HCT116 (cell line): ENCODE results near the gene ADAMTS1.

Experiments used
- CBX3 ChIP-seq: IDR thresholded peaks from 2 replicates; pipeline ENCODE4 v1.6.1; 2012; ENCODE audit warnings: low read depth
- EZH2 ChIP-seq: fragments of 200-600 bp; sonication (generic); IDR thresholded peaks from 2 replicates; pipeline ENCODE4 v1.6.1; 2017; ENCODE audit warnings: antibody characterized with exemption, mixed run types
- FOSL1 ChIP-seq: IDR thresholded peaks from 2 replicates; pipeline ENCODE4 v1.6.1; 2012; ENCODE audit warnings: low read depth
- POLR2AphosphoS5 ChIP-seq: IDR thresholded peaks from 2 replicates; pipeline ENCODE4 v1.6.1; 2011; ENCODE audit warnings: mild to moderate bottlenecking, low read depth, low read length, moderate library complexity
- RAD21 ChIP-seq: IDR thresholded peaks from 2 replicates; pipeline ENCODE4 v1.6.1; 2012; ENCODE audit warnings: low read depth, mild to moderate bottlenecking
- SP1 ChIP-seq: IDR thresholded peaks from 2 replicates; pipeline ENCODE4 v1.6.1; 2012; ENCODE audit warnings: low read depth
- ZFX ChIP-seq: fragments of 450-650 bp; IDR thresholded peaks from 2 replicates; pipeline ENCODE4 v1.6.1; 2017
- ZNF274 ChIP-seq: fragments of 200-500 bp; sonication (Bioruptor generic); IDR thresholded peaks from 2 replicates; pipeline ENCODE4 v1.6.1; 2014; ENCODE audit warnings: mild to moderate bottlenecking, low read depth, low read length, inconsistent platforms
- TF ChIP-seq, protein P1 (sequence below), 3 experiments: fragments of 200-600 bp in 1 of 3; sonication (generic) in 1 of 3; IDR thresholded peaks in 2 of 3; conservative IDR thresholded peaks in 1 of 3; 2 replicates each; pipeline ENCODE4 v1.5.1; 2012 to 2017; ENCODE audit warnings: low read depth in 2 of 3, low read length in 2 of 3, antibody characterized with exemption in 1 of 3, borderline replicate concordance in 1 of 3, control low read depth in 1 of 3, mild to moderate bottlenecking in 1 of 3, mixed read lengths in 1 of 3, mixed run types in 1 of 3, moderate library complexity in 1 of 3; ENCODE audit not compliant: insufficient read depth in 1 of 3
- TF ChIP-seq, protein P2 (sequence below): IDR thresholded peaks from 2 replicates; pipeline ENCODE4 v1.6.1; 2012; ENCODE audit warnings: low read depth
- TF ChIP-seq, protein P3 (sequence below): IDR thresholded peaks from 2 replicates; pipeline ENCODE4 v1.6.1; 2012

DNA sequence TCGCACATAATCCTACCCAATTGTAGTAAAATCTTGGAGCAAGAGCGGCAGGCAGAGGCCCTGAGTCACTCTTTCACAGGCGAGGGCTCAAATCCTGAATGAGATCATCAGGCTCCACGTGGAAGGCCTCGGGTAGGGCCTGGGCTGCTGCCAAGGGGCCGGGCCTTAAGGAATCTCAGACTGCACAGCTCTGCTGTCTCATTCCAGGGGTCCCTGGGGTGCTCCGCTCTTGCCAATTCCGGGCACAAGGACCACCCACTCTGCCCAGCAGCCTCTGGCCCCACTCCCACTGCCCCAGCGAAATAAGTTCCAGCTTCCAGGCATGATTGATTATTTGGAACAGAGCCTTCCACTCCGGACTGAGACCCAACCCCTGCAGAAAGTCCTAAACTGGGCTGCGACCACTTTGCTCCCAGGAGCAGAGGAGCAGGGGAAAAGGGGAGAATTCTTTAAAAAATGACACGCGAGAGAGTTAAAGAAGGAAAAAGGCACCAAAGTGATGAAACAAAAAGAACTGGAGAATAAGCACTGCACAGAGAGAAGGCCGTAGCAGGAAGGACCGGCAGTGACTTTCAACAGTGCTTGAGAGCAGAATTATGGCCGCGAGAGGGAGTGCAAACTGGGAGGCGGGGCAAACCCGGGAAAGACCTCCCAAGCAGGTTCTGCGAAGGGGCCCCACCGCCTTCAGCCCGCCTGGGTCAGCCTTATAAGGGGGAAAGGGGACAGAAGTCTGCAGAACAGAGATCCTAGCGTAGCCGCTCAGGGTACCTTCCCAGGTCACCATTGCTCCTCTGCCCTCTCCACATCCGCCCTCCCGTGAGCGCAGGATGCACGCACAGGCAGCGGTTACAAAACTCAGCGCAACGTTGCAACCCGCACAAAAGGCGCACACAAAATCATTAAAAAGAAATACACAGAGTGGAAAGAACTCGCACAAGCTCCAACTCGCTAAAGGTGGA, 2.0 kb downstream of the ADAMTS1 start:
- TF ChIP-seq POLR2AphosphoS5 (no peak), EZH2 (no peak), ZFX (no peak), SP1 (no peak), FOSL1 (no peak), RAD21 (no peak), ZNF274 (no peak), CBX3 (no peak)
- TF ChIP-seq, protein P1, sequence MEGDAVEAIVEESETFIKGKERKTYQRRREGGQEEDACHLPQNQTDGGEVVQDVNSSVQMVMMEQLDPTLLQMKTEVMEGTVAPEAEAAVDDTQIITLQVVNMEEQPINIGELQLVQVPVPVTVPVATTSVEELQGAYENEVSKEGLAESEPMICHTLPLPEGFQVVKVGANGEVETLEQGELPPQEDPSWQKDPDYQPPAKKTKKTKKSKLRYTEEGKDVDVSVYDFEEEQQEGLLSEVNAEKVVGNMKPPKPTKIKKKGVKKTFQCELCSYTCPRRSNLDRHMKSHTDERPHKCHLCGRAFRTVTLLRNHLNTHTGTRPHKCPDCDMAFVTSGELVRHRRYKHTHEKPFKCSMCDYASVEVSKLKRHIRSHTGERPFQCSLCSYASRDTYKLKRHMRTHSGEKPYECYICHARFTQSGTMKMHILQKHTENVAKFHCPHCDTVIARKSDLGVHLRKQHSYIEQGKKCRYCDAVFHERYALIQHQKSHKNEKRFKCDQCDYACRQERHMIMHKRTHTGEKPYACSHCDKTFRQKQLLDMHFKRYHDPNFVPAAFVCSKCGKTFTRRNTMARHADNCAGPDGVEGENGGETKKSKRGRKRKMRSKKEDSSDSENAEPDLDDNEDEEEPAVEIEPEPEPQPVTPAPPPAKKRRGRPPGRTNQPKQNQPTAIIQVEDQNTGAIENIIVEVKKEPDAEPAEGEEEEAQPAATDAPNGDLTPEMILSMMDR (IDR thresholded peaks at IDR 0.05 in 2 of 3, conservative IDR thresholded peaks at IDR 0.05 in 1 of 3; ENCODE audit: borderline replicate concordance in 1 of 3, insufficient read depth in 1 of 3, low read depth in 2 of 3, low read length in 2 of 3) = no peak
- TF ChIP-seq, protein P2, sequence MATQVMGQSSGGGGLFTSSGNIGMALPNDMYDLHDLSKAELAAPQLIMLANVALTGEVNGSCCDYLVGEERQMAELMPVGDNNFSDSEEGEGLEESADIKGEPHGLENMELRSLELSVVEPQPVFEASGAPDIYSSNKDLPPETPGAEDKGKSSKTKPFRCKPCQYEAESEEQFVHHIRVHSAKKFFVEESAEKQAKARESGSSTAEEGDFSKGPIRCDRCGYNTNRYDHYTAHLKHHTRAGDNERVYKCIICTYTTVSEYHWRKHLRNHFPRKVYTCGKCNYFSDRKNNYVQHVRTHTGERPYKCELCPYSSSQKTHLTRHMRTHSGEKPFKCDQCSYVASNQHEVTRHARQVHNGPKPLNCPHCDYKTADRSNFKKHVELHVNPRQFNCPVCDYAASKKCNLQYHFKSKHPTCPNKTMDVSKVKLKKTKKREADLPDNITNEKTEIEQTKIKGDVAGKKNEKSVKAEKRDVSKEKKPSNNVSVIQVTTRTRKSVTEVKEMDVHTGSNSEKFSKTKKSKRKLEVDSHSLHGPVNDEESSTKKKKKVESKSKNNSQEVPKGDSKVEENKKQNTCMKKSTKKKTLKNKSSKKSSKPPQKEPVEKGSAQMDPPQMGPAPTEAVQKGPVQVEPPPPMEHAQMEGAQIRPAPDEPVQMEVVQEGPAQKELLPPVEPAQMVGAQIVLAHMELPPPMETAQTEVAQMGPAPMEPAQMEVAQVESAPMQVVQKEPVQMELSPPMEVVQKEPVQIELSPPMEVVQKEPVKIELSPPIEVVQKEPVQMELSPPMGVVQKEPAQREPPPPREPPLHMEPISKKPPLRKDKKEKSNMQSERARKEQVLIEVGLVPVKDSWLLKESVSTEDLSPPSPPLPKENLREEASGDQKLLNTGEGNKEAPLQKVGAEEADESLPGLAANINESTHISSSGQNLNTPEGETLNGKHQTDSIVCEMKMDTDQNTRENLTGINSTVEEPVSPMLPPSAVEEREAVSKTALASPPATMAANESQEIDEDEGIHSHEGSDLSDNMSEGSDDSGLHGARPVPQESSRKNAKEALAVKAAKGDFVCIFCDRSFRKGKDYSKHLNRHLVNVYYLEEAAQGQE = no peak
- TF ChIP-seq, protein P3, sequence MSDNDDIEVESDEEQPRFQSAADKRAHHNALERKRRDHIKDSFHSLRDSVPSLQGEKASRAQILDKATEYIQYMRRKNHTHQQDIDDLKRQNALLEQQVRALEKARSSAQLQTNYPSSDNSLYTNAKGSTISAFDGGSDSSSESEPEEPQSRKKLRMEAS = no peak
